Stimulated activated CD4-positive, alpha-beta T cell treated with anti-CD3 and anti-CD28 coated beads, Interleukin-12 subunit alpha, Interleukin-12 subunit beta, amount 100 ng/mL, for 24 hours (primary cell): ENCODE data around the gene TPRX2.
"Not testable (repeated sequence)": the region's sequence is repeated elsewhere in the genome, so short reads cannot be mapped to it uniquely, and the experiment has no call there.

Source experiments
- DNase-seq, 2 experiments: peaks; one replicate each; pipeline ENCODE4 v3.0.0-alpha.2; 2020; ENCODE audit warnings: low read depth in 2 of 2

TPRX2 gene, protein sequence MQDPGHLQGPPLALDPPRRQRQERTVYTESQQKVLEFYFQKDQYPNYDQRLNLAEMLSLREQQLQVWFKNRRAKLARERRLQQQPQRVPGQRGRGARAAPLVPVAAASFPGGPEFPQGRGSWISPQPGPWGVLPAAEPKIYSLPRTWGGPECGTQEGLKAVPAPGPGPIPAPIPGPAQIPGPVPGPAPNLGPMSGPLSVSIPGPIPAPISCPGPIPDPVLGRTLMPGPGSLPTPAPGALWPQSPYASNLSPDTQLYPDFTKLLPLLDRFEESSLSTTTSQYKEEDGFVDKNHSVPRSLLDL

DNA sequence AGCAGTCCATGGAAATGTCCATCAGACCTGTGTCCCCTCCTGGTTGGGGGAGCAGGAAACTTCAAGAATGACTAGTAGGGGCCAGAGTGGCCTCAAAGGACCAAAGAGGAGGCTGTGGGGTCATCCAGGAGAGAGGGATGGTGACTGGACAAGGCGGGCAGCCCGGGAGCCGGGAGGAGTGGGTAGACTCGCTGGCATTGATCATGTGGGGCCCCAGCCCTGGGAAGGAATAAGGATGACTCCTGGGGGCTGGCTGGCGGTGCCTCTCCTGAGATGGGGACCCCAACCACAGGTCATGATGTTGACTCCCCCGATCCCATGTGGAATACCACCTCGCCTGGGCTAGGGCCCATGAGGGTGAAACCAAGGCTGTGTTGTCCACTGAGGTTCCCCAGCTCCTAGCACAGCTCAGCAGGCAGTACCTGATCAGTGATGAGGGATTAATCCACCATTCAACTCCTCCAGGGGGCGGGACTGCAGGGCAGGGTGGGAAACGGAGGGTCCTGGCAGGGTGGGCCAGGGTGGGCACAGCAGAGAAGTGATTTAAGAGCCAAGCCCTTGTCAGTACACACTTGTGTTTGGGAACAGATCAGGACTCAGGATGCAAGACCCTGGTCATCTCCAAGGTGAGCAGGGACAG, at the start of gene TPRX2:
Gene TPRX2 (plus strand): TSS at position 590 of the 640 bp plus-strand sequence. CDS start 12 bp downstream, at position 602.
- not testable (repeated sequence) for DNase-seq

DNA sequence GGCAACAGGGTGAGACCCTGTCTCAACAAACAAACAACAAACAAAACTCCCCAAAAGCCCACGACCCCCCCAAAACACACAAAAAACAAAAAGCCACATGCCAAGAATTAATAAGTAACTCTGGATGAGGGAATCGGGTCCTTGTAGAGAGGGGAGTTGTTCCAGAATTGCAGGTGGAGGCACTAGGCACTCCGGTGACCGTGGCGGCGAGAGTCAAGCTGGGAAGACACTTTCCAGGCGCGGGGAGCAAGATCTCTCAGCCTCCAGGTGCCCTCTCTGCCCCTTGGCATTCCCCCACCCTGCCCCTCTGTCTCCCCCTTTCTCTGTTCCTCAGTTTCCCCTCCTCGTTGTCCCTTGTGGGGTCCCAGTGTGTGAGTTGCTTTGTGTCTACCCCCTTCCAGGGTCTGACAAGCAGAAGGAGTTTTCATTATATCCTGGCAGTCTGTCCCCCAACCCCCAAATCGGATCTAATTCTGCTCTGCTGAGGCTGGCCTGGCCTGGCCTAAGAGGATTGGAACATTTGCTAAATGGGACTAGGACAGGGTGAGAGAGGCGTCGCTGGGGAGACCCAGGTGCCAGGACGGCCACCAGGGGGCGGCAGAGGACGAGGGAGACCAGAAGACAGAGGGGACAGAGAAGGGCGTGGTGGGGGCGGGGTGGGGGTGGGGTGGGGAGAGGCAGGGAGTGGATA, 45.6 kb upstream of the TPRX2 start:
- DNase-seq = peak; percentile 54 to 80

DNA sequence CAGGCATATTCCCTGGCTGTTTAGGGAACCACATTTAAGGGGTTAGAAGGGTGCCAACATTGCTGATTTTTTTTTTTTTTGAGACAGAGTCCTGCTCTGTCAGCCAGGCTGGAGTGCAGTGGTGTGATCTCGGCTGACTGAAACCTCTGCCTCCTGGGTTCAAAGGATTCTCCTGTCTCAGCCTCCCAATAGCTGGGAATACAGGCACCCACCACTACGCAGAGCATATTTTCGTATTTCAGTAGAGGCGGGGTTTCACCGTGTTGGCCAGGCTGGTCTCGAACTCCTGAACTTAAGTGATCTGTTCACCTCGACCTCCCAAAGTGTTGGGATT, 45.1 kb upstream of the TPRX2 start:
- DNase-seq = no peak

DNA sequence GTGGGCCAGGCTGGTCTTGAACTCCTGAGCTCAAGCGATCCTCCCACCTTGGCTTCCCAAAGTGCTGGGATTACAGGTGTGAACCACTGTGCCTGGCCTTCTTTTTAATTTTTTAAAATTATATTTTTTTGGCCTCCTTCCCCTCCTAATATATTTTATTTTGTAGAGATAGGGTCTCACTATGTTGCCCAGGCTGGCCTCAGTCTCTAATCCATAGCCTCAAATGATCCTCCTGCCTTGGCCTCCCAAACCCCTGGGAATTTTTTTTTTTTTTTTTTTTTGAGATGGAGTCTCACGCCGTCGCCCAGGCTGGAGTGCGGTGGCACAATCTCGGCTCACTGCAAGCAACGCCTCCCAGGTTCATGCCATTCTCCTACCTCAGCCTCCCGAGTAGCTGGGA, 42.8 kb upstream of the TPRX2 start:
- not testable (repeated sequence) for DNase-seq

DNA sequence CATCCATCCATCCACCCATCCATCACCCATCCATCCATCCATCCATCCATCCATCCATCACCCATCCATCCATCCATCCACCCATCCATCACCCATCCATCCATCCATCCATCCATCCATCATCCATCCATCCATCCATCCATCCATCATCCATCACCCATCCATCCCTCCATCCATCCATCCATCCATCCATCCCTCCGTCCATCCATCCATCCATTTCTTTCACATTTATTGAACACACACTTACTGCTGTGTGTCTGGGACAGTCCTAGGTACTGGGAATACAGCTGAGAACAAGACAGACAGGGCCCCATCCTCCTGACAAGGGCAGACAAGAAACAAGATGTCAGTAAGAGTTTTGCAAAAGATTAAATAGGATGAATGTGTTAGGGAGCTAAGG, 40.8 kb upstream of the TPRX2 start:
- DNase-seq = not testable (repeated sequence)

DNA sequence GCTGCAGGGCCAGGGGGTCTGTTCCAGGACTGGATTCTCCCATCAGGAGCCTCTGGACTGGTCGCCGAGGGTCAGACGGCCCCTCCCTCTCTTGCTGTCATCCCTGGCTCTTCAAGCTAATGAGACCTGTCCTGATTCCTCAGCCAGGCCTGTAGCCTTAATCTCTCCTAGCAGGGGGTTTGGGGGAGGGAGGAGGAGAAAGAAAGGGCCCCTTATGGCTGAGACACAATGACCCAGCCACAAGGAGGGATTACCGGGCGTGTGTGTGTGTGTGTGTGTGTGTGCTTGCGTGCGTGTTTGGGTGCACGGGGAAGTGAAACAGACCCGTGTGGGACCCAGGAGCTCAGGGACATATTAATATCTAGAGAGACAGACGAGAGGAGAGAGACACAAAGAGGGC, 39.2 kb upstream of the TPRX2 start:
- DNase-seq = no peak

GRCh38 chr19:47820410-47820809, 38.6 kb upstream of the TPRX2 start:
- DNase-seq = no peak

GRCh38 chr19:47821460-47822020, 37.5 kb upstream of the TPRX2 start, which contains the start of gene CRX:
Gene CRX, plus strand, starts transcription at chr19:47821937. Its CDS starts 12,507 bp downstream, at chr19:47834444.
- no peak for DNase-seq

DNA sequence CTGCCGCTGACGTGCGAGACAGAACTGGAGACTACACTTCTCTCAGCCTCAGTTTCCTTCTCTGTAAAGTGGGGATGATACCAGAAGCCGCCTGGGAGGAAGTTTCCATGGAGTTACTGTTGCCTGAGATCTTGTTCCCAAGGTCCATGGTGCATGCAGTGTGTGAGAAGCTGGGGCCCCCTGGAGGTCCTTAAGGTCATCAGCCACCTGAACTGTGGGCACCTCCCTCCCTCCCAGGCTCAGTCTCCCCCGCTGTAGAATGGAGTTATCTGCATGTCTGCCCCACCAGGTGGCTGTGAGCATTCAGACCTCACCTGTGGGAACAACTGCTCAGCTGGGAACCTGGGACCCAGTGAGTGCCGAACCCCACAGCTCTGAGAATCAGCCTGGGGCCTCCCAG, 34.6 kb upstream of the TPRX2 start:
- DNase-seq = no peak

GRCh38 chr19:47826800-47827199, 32.2 kb upstream of the TPRX2 start:
- DNase-seq = no peak

DNA sequence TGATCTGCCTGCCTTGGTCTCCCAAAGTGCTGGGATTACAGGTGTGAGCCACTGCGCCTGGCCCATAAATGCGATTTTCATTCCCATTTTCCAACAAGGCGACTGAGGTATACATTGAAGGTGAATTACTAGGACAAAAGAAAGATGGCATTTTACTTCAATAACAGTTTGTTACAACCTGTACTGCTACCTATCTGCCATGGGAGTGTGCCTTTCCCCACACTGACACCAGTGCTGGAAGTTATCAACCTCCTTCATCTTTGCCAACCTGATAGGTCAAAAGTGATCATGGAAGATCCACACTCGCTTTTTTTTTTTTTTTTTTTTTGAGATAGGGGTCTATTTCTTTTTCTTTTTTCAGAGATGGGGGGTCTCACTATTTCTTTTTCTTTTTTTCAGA, 26.3 kb upstream of the TPRX2 start:
- no peak for DNase-seq

DNA sequence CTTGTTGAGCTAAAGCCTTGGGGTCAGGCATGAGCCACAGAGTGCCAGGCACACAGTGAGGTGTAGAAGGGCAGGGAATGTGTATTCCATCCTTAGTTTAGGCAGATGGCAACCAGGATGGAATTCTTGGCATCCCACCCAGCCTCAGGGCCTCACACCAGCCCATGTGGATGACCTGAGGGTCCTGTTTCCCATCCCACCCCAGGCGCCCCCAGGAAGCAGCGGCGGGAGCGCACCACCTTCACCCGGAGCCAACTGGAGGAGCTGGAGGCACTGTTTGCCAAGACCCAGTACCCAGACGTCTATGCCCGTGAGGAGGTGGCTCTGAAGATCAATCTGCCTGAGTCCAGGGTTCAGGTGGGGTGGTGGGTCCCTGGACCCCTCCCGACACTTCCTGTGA, 23.0 kb upstream of the TPRX2 start:
- no peak for DNase-seq

DNA sequence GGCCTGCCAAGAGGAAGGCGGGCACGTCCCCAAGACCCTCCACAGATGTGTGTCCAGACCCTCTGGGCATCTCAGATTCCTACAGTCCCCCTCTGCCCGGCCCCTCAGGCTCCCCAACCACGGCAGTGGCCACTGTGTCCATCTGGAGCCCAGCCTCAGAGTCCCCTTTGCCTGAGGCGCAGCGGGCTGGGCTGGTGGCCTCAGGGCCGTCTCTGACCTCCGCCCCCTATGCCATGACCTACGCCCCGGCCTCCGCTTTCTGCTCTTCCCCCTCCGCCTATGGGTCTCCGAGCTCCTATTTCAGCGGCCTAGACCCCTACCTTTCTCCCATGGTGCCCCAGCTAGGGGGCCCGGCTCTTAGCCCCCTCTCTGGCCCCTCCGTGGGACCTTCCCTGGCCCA, 19.6 kb upstream of the TPRX2 start:
- no peak for DNase-seq

GRCh38 chr19:47839913-47840312, 19.1 kb upstream of the TPRX2 start:
- DNase-seq = no peak

DNA sequence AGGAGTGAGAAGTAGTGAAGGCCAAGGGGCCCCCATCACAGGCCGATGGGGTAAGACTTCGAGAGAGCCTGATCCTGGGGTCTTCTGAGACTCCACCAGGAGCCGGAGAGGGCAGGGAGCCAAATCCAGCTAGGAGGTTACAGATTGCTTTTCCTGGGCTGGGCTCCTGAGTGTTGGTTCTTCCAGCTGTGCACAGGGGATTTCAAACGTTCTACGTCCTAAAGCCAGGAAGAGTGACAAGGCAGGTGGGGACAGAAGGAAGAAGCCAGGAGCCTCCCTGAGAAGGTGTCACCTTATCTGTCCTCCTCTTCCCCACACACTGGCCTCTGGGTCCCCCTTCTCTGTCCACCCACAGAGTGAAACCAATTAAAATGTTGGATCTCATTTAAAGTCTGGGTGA, 16.1 kb upstream of the TPRX2 start:
- DNase-seq = no peak

DNA sequence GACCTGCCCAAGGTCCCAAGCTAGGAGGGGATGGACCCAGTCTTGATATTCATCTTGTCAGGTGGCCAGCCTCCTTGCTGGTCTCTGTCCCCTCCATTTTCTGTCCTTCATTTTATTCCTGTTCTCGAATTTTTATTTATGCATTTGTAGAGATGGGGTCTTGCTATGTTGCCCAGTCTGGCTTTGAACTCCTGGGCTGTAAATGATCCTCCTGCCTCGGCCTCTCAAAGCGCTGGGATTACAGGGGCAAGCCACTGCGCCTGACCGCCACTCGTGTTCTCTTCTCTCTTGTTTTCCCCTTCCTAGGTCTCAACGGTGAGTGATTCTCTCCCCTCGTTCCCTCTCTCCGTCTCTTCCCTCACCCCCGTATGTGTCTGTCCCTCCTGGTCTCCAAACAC, 10.6 kb upstream of the TPRX2 start:
- DNase-seq = no peak

DNA sequence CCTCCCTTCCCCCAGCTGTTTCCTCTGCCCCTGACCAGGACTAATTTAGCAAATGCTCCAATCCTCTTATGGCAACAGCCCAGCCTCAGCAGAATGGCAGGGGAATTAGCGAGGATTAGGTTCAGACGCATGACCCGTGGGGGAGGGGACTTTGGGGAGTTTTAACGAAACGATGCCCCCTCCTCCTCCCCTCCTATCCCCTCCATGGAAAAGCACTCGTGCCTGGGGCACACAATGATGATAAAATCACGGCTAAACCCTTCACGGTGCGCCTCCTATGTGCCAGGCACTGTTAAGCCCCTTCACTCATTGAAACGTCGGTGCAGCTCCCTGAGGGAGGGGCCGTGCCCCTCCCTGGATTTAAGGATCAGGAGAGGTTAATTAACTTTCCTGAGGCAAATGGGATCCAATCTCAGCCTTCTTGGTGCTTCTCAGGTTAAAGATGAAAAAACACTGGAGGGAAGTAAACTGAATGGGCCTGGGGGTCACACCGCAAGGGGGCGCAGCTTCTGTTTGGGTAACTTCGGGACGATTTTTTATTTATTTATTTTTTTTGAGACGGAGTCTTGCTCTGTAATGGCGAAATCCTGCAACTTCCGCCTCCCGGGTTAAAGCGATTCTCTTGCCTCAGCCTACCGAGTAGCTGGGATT, 10.1 kb upstream of the TPRX2 start:
- DNase-seq = peak in 1 of 2 experiments; percentile 43

GRCh38 chr19:47853003-47853402, 6.0 kb upstream of the TPRX2 start:
- DNase-seq = no peak

- DNase-seq = no peak
Observed at GRCh38 chr19:47854459-47854858, 4.6 kb upstream of the TPRX2 start.

DNA sequence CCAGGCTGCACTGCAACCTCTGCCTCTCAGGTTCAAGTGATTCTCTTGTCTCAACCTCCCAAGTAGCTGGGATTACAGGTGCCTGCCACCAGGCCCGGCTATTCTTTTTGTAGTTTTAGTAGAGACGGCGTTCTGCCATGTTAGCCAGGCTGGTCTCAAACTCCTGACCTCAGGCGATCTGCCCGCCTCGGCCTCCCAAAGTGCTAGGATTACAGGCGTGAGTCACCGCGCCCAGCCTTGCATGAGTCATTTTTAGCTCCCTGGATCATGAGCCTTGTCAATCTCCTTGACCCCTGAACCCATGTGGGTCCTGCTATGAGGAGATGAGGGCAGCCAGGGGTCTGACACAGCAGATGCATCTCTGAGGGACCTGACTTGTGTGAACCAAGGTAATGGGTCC, 804 bp upstream of the TPRX2 start:
- not testable (repeated sequence) for DNase-seq

DNA sequence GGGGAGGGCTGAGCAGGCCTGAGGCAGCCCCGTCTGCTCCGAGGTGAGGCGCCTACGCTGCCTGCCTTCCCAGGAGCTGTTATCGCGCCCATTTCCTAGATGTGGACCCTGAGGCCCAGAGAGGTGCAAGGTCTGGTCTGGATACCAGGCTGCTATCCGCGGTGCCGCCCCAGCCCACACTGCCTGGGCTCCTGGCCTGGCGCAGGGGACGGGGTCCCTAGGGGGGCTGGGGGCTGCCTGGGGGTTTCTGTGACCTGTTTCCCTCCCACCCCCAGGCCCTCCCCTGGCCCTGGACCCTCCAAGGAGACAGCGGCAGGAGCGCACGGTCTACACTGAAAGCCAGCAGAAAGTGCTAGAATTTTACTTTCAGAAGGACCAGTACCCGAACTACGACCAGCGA, 803 bp downstream of the TPRX2 start:
- DNase-seq = not testable (repeated sequence)
